GM19397 (cell line): ENCODE data around the gene CRB2.

Experiments
- ATAC-seq: cut with Tn5 transposase; IDR thresholded peaks from one replicate; pipeline ENCODE4 v1.9.1; 2021; ENCODE audit warnings: mild to moderate bottlenecking, moderate library complexity; ENCODE audit not compliant: unreplicated experiment

Gene CRB2

DNA sequence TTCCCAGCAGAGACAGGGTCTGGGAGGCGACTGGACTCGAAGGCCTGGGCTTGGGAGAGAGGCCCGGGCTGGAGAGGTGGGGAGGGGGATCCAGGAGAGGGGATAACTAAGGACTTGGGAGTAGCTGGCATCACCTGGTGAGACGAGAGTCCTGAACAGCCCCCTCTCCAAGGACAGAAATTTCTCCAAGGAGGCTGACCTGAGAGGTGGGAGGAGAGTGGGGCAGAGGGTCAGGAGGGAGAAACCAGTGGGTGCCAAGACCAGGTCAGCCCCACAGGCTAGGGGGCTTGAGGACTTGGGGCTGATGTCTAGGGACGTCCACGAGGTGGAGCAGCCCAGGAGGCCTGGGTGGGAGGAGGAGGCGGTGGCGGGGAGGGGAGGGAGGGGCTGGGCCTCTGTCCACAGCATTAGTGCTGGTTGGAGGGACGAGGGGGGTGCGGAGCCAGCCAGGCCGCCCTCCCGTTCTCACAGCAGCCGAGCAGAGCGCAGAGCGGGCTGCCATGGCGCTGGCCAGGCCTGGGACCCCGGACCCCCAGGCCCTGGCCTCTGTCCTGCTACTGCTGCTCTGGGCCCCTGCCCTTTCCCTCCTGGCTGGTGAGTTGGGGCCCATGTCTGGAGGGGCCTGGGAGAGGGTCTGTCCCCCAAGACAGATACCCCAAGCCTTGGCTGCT, at the start of gene CRB2:
CRB2 (plus strand) TSS at position 437 of the 671 bp plus-strand sequence; CDS start at position 501, 64 bp downstream.
- no peak for ATAC-seq

DNA sequence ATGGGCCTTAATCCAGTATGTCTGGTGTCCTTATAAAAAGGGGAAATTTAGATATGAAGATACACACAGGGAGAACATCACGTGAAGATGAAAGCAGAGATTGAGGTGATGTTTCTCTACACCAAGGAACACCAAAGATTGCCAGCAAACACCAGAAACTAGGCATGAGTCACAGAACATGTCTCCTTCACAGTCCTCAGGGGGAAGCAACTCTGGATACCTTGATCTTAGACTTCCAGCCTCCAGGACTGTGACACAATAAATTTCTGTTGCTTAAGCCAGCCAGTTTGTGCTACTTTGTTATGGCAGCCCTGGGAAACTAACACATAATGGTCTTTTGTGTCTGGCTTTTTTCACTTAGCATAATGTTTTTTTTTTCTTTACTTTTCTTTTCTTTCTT, 46.4 kb upstream of the CRB2 start:
- no peak for ATAC-seq

DNA sequence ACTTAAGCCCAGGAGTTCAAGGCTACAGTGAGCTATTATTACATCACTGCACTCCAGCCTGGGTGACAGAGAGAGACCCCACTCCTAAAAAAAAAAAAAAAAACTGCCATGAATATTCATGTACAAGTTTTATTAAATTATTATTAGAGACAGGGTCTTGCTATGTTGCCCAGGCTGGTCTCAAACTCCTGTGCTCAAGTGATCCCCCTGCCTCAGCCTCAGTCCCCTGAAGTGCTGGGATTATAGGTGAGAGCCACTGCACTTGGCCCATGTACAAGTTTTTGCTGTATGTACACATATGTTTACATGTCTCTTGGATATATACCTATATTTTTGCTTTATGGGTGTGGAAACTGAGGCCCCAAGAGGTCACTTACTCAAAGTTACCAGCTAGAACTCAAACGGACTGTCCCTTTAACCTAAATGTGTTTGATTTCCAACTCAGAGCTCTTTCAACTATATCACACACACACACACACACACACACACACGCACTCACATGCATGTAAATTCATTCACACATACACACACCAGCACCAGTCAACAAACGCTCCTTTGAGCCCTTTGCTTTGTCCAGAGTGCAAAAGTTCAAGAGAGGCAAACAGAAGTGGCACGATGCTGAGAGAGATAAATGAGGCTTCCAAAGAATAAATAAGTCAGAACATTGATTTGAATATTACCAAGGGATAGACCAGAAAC, 45.3 kb upstream of the CRB2 start:
- ATAC-seq, result no peak

DNA sequence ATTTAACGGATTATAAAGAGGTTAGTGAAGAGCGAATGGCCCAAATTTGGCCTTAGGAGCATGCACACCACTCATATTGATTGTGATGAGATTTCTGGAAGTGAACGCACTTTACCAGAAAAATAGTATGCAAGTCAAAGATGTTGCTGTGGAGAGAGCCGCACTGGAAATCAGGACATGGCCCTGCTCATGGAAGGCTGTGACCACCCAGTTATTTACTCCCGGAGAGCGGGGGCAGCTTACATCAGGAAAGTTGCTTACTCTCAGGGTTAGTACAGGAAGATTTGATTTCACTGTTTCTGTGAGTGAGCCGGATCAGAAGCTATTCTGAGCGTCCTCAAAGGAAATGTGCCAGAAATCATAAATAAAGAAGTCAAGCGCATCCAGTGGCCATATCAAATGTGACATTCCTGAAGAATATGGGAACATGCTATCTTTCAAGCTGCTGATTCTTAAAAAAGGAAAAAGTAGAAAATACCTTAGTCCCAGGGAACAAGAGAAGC, 44.7 kb upstream of the CRB2 start:
- no peak for ATAC-seq

DNA sequence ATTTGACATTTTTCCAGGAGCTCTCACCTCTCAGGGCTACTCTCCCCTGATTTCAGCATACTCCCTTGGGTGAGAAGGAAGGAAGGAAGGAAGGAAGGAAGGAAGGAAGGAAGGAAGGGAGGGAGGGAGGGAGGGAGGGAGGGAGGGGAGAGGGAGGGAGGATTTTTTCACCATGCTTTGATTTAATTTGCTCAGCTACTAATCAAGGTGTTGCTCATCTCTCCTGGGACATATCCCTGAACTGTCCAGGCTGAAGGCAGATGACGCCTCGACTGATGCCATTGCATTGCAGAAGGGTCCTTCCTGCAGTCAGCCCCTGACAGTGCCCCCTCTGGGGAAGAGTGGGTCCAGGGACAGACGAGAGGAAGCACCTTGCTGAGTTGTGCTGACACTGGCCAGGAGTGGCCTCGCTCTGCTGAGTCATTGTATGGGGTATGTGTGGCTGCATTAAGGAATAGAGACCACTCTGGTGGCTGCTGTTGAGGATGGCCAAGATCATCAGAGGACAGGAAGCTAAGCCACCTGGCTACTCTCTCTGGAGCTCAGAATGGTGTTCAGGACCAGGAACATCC, 43.6 kb upstream of the CRB2 start:
- no peak for ATAC-seq

DNA sequence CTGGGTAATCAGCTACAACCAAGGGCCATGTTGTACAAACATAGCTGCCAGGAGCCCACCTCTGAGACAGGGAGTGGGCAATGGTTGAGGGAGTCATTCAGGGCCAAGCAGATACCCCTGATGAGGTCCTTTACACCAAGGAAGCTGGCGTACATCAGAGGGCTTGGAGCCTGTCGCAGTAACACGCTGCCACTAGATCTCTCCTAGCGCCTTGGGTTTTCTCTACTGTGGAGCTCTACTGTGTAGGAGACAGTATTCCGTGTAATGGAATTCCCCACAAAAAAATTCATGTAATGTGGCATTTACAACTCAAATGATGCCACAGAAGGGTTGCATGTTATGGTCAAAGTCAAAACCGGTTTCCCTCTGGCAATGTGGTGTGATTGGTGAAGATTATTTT, 41.4 kb upstream of the CRB2 start:
- no peak for ATAC-seq

DNA sequence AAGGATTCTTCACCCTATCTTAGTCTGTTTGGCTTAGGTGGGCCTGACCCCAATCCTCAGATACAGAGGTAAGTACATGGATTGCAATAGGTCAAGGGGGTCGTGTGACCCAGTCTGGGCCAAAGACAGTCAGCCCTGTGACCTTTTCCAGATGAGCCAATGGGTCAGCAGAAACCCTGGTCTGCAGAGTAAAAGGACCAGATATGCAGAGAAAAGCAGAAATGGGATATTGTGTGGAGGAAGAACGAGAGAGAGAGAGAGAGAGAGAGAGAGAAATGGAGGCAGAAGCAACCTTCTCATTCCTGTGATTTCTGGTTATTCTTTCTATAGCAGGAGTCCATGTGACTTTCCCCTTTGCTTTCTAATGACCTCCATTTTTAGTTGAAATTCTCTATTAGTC, 40.4 kb upstream of the CRB2 start:
- no peak for ATAC-seq

DNA sequence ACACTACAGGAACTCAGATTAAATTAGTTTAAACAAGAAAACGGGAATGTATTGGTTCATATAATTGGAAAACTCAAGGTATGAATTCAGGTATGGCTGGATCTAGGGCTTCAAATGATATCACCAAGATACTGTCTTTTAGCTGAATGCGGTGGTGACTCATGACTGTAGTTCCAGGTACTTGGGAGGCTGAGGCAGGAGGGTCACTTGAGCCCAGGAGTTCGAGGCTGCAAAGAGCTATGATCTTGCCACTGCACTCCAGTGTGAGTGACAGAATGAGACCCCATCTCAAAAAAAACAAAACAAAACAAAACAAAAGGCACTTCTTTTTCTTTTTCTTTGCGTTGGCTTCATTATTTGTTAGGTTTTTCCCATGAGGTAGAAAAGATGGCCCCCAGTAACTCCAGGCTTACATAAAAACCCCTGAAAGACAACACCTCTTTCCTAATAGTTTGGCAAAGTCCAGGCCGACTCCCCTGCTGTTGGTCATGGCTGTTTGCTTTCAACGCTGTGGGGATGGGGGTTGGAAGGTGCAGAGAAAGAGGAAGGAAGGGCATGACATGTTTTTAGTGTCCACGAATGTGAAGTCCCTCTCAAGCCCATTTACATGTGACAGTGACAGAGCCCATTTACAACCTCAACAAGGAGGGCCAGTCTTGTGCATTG, 39.8 kb upstream of the CRB2 start:
- no peak for ATAC-seq

DNA sequence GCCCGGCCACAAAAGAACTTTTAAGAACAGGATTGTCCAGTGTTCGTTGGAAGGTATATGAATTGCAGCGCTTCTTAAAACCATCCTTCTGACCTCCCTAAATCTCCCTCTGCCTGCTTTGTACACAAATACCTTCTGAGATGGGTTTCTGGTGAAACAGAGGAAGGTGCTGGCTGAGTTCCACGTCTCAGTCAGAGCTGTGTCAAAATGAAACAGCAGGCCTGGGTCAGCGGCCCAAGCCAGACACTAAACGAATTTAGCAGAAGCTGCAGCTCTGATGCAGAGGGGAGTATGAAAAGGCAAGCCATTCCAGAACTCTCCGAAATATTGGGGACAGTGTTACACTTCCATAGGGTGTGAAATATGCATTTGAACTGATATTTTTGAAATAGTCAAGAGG, 37.8 kb upstream of the CRB2 start:
- ATAC-seq, result peak; percentile 46

DNA sequence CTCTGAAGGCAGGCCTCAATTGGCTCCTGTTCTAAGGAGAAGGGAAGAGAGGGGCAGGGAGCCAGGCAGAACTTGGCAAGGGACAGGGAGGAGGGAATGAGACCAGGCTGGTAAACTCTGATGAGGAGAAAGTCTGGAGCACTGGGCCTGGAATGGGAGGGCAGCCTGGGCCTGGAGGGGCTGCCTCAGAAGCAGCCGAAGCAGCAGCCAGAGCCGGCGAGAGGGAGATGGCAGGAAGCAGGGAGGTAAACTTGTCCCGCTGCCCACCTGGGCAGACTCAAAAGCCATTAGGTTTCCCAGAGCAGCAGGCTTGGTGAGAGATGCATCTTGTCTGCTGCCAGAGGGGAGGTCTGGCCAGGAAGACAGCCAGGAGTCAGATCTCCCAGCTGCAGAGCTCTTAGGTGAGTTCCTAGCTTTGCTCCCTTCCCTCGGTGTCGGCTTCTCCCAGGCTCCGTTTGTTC, 37.0 kb upstream of the CRB2 start:
- no peak for ATAC-seq

DNA sequence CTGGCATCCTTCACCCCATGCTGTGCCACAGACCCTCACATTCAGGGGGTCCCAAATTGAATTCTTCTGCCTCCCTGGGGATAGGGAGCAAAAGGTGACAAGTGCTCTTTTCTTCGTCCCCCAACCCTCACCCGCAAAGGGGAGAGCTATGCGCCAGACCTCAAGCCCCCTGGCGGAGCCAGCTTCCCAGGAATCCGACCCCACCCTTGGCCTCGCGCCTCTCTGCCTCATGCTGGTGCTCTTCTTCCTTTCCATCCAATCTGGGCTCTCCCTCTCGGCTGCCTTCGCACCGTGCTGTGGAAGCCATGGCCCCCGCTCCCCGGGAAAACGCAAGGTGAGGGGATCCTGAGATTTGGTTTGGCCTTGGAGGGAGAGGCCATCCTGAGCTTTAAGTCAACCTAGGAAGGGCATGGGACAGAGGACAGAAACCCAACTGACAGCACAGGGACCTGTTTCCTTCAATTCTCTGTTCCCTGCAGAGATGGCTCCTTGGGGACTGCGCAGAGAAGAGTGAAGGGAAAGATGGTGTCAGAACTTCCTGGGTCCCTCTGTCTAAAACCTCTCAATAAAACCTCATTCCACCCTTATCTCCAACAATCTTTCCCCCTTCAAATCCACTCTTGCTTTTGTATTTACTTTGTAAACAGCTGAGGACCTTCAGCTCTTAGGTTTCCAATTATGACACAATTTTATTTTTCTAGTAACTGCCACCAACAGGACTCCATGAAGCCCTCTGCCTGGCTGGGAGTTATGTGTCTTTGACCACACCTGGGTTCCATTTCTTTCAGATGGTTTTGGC, 36.3 kb upstream of the CRB2 start:
- no peak for ATAC-seq

DNA sequence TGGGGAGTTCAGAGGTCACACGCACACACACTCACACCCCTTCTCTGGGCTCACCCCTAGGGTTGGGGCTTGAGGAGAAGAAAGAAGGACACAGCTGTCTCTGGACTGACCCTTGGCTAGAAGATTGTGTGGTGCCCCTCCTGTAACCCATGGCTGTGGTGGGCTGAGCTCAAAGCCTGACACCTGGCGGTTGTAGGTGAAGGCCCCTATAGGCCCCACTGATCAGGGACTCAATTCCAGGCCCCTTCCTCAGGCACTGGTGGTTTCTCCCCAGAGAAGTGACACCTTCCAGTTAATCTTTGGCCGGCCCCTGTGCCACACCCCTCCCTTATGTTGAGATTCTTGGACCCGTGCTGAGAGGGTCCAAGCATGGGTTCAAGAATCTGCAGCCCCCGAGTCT, 35.2 kb upstream of the CRB2 start:
- ATAC-seq, result no peak

DNA sequence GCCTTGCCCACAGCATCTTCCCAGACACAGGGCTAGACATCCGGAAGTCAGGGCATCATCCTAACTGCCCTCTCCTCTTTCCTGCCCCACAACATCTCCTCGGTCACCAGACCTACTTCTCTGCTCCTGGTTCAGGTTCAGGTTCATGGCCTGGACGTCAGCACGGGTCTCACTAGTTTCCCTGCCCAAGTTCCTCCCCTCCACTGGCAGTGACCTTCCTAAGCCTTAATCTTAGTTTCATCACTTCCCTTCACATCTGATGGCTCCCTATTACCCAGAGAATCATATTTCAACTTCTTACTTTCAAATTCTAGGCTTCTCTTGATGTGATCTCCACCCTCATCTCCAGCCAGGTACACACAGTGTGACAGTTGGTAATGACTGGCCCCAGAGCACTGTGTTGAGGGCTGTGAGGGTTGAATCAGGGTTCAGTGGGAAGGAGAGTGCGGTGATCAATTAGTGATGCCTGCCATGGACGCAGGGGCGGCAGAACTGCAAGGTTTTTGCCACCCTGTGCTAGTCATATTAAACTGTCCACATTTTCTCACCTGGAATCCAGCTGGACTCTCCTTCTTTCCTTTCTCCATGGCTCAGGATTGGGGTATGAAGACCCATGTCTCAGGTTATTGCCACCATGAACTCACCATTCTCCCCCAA, 34.3 kb upstream of the CRB2 start:
- no peak for ATAC-seq

DNA sequence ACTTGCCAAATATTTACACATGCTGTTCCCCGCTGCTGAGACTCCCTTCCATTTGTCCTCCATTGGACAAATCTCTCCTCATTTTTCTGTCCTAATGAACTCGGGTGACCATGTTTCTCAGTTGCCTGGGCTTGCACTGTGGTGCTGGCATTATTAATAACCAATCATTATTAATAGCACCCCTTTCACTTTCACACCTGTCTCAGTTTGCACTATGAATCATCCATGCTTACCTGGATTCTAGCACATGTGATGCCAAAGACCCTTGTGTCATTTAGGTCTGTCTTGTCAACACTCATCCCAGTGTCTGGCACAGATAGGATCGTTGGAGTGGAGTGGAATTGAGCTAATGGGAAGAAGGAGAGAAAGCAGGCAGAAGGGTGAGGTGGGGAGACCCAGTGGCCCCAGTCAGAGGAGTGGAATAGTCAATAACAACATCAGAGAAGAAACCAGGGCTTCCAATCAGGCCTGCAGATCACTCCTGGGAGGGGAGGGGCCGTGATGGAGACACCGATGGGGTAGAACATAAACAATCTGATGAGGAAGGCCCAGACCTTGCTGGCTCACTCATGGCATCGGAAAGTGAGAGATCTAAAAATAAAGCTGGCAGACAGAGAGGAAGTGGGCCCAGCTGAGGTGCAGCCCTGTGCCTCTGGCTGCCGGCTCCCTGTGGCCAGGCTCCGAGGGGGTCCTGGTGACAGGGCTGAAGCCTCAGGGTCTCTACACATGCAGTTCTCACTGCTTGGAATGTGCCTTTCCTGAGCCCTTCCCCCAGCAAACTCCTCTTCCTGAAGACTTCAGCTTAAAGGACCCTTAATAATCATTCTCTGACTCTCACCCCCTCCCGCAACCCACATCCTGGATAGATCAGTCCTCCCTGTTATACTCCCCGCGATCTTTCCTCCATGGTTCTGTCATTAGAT, 33.5 kb upstream of the CRB2 start:
- peak; percentile 54 for ATAC-seq

DNA sequence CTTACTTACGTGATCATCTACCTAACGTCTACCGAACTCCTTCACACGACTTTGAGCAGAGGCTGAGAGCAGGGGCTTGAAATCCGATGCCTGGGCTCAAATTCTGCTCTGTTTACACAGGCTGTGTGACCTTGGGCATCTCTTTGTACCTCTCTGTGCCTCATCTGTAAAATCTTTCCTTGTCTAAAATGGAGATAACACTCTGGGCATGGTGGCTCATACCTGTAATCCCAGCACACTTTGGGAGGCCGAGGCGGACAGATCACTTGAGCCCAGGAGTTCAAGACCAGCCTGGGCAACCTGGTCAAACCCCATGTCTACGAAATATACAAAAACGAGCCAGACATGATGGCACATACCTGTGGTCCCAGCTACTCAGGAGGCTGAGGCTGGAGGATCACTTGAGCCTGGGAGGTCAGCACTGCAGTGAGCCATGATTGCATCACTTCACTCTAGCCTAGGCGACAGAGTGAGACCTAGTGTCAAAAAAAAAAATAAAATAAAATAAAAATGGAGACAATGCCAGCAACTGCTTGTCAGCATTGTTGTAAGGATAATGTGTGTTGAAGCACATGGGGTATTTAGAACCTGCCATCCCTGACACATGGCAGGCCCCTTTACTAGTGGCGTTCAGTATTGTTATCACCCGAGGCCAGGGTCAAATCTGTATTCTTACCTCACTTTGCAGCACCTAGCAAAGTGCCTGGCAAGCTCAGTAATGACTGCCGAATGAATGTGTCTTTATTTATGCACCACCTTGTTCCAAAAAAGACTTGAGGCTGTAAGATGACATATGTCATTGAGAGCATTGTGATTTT, 32.6 kb upstream of the CRB2 start:
- no peak for ATAC-seq

DNA sequence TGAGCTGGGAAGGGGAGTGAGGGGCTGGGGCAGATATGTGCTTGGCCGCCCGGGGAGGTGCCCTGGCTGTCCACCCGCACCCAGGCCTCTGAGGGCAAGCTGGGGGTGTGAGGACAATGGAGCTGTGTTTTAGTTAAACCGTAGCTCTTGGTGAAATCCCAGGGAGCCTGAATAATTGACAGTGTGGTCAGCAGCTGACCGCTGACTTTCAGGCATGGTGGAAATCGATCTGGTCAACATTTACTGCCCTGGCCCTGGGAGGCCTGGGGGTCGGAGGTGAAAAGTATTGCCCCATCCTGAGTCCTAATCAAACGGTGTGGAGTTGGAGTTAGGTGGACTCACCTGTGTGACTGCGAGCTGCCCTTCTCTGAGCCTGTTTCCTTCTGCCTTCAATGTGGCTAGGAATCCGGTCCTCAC, 31.2 kb upstream of the CRB2 start:
- no peak for ATAC-seq

DNA sequence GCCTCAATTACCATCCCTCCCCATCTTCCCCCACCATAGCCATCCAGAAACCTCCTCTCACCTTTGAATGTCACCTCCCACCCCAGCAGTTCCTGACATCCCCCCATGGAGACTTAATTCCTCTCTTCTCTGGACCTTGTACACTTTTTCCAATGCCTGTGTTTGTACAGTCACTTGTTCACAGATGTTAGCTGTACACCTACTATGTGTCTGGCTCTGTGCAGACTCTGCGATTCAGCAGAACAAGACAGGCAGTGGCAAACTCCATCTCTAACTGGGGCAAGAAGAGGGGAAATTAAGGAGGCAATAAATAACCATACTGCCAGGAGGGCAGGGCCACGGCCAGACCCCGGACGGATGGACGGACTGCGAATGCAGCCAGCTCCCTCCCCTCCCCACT, 29.8 kb upstream of the CRB2 start:
- ATAC-seq, result no peak

DNA sequence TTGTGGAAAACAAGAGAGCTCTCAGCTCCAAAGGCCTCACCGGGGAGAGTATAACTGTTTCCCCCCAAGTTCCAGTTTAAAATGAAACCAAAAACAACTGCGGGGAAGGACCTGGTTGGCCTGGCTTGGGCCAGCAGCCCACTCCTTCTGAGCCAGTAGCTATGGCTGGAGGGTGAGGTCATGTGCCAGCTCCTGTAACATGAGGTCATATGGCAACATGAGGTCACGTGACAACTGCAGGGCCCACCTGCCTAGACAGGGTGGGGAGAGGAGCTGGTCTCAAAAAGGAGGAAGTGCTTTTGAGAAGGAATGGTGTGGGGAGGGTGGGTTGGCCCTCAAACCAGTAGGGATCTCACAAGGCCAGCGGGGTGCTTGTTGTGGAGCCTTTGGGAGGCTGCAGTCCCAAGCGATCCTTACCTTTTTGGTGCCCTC, 29.3 kb upstream of the CRB2 start:
- peak; percentile 58 for ATAC-seq
